PC-9 (cell line): ENCODE results near the gene STAT5B.

Source experiments
- CTCF ChIP-seq: fragments of 200-600 bp; sonication (generic); conservative IDR thresholded peaks from 2 replicates; pipeline ENCODE4 v1.6.1; 2017; ENCODE audit warnings: mixed run types, antibody characterized with exemption, mild to moderate bottlenecking, moderate library complexity
- EZH2 ChIP-seq: fragments of 200-600 bp; sonication (generic); IDR thresholded peaks from 2 replicates; pipeline ENCODE4 v1.8.0; 2017; ENCODE audit warnings: antibody characterized with exemption, low read depth

- TF ChIP-seq CTCF = no peak
- TF ChIP-seq EZH2 = no peak
These were observed 50.5 kb downstream of the STAT5B start for GRCh38 chr17:42225646-42226045.
